Caco-2 (cell line): ENCODE results near the gene PMP22. TPM values are rescaled to one million over a fixed set of nuclear protein-coding genes. Genes with fewer than 3 reads are reported as not detected.

Experiments
- BruUV-seq: library from RNA; stranded (reverse); fragments of 400-500 nt; replicated peaks from 2 replicates; lab custom pipeline; 2021; lab: Mats Ljungman, UMichigan
- CTCF ChIA-PET: fragments of 300-600 bp; sonication (Branson Sonifier 250); formaldehyde crosslinking; loops from one replicate; lab custom pipeline; 2022; ENCODE audit warnings: antibody characterized with exemption; lab: Charles Lee
- POLR2A ChIA-PET: fragments of 300-600 bp; sonication (Branson Sonifier 250); formaldehyde crosslinking; loops from one replicate; lab custom pipeline; 2022; ENCODE audit warnings: antibody characterized with exemption; lab: Charles Lee
- DNase-seq, 2 experiments: peaks; one replicate each; pipeline versions ENCODE4 v3.0.0 to v3.0.0-alpha.2; 2020 to 2022
- H3K27me3 ChIP-seq: replicated peaks from 2 replicates; pipeline ENCODE4 v1.6.0; 2011; ENCODE audit warnings: low read length; ENCODE audit not compliant: control insufficient read depth, insufficient read depth
- H3K36me3 ChIP-seq: 2 replicates; pipeline ENCODE4 v1.5.1; 2011; ENCODE audit warnings: low read length; ENCODE audit not compliant: control insufficient read depth, insufficient read depth
- H3K4me1 ChIP-seq: fragments of 250-450 bp; sonication (Bioruptor Pico); 2 replicates; pipeline ENCODE4 v1.5.1; 2020; ENCODE audit warnings: mild to moderate bottlenecking
- H3K4me3 ChIP-seq: 2 replicates; pipeline ENCODE4 v1.5.1; 2011; ENCODE audit warnings: low read depth, mild to moderate bottlenecking, control low read depth, low read length
- H3K9me3 ChIP-seq: fragments of 250-450 bp; sonication (Bioruptor Pico); 2 replicates; pipeline ENCODE4 v1.5.1; 2020; ENCODE audit warnings: mild to moderate bottlenecking, moderate library complexity
- H3K27ac Mint-ChIP-seq: one replicate; pipeline ENCODE4 v1.8.0; 2022; ENCODE audit warnings: mixed read lengths; ENCODE audit not compliant: unreplicated experiment
- H3K27me3 Mint-ChIP-seq: one replicate; pipeline ENCODE4 v1.8.0; 2022; ENCODE audit warnings: mixed read lengths; ENCODE audit not compliant: insufficient read depth, unreplicated experiment
- H3K36me3 Mint-ChIP-seq: one replicate; pipeline ENCODE4 v1.8.0; 2022; ENCODE audit warnings: mild to moderate bottlenecking, mixed read lengths; ENCODE audit not compliant: insufficient read depth, unreplicated experiment
- H3K4me1 Mint-ChIP-seq: one replicate; pipeline ENCODE4 v1.8.0; 2022; ENCODE audit warnings: low read depth, mixed read lengths; ENCODE audit not compliant: unreplicated experiment
- H3K4me3 Mint-ChIP-seq: one replicate; pipeline ENCODE4 v1.8.0; 2022; ENCODE audit warnings: mild to moderate bottlenecking, moderate library complexity, mixed read lengths; ENCODE audit not compliant: unreplicated experiment
- H3K9me3 Mint-ChIP-seq: one replicate; pipeline ENCODE4 v1.8.0; 2022; ENCODE audit warnings: mixed read lengths; ENCODE audit not compliant: unreplicated experiment
- CTCF ChIP-seq, 2 experiments: fragments of 200-600 bp in 1 of 2; IDR thresholded peaks; 1 replicate in 1 of 2; 2 replicates in 1 of 2; pipeline versions ENCODE4 v1.5.1 to v1.8.0; 2011 to 2022; ENCODE audit warnings: antibody characterized with exemption in 1 of 2, control low read depth in 1 of 2, inconsistent platforms in 1 of 2, low read depth in 1 of 2, low read length in 1 of 2, mild to moderate bottlenecking in 1 of 2, moderate library complexity in 1 of 2; ENCODE audit not compliant: insufficient read depth in 1 of 2, severe bottlenecking in 1 of 2, unreplicated experiment in 1 of 2
- intact Hi-C: fragments of 100-400 bp; cut with micrococcal nuclease; formaldehyde crosslinking; loops from one replicate; pipeline ENCODE4 v1.10.0; 2022; ENCODE audit not compliant: unreplicated experiment
- total RNA-seq: library from RNA; stranded (reverse); gene quantifications from 2 replicates; pipeline ENCODE4 v1.2.3, GENCODE V29; 2022

Gene PMP22
- total RNA-seq, 1 experiment from 2014 or later, result 7.3 TPM

DNA sequence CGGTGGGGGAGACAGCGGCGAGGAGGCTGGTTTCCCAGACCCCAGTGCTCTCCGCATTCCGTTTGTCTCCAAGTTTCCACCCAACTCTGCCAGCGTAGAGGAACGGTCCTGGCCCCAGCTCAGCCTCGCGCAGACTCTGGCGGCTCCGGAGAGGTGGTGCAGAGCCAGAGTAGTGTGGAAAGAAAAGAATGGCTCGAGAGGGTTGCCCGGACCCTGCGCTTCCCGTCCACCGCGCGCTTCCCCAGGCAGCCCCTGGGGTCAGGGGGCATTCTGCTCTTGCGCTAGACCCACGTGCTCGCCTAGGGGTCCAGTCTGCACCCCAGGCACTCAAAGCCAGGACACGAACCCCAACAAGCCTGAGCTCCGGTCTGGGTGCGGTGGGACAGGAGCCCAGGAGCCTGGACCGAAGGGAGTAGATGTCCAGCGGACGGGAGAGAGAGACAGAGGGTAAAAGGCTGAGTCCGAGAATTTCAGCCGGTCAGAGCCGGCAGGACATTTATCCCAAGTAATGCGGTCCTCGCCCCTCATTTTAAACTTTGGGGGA, 3.8 kb downstream of the PMP22 start:
- no peaks in the 10 kb centered on the region for H3K36me3 ChIP-seq
- Mint-ChIP-seq H3K4me1 (no peaks in the 10 kb centered on the region), H3K27me3 (no peaks in the 10 kb centered on the region), H3K9me3 (no peaks in the 10 kb centered on the region), H3K27ac (no peak overlapping the region), H3K36me3 (no peaks in the 10 kb centered on the region), H3K4me3 (peak overlapping the region; percentile 85)
- peak; percentile 30 to 43 for DNase-seq
- no TSS peak for BruUV-seq
- peak overlapping the region; percentile 43 for H3K4me3 ChIP-seq
- H3K9me3 ChIP-seq, result no peaks in the 10 kb centered on the region
- CTCF ChIA-PET, result interaction anchor here (1.0 to 1.5 kb wide), 2 partner anchors 196 to 242 kb away, joined by 4 to 8 read pairs; no protein-coding TSS in a partner anchor
- POLR2A ChIA-PET, result no interaction called here
- intact Hi-C loops, result no loop called here
- no peaks in the 10 kb centered on the region for H3K4me1 ChIP-seq
- no peaks in the 10 kb centered on the region; the same call in 1 of the 2 replicates for H3K27me3 ChIP-seq
- no peak for TF ChIP-seq CTCF (IDR thresholded peaks at IDR 0.05; ENCODE audit: insufficient read depth in 1 of 2, low read depth in 1 of 2, low read length in 1 of 2, severe bottlenecking in 1 of 2, unreplicated experiment in 1 of 2)

DNA sequence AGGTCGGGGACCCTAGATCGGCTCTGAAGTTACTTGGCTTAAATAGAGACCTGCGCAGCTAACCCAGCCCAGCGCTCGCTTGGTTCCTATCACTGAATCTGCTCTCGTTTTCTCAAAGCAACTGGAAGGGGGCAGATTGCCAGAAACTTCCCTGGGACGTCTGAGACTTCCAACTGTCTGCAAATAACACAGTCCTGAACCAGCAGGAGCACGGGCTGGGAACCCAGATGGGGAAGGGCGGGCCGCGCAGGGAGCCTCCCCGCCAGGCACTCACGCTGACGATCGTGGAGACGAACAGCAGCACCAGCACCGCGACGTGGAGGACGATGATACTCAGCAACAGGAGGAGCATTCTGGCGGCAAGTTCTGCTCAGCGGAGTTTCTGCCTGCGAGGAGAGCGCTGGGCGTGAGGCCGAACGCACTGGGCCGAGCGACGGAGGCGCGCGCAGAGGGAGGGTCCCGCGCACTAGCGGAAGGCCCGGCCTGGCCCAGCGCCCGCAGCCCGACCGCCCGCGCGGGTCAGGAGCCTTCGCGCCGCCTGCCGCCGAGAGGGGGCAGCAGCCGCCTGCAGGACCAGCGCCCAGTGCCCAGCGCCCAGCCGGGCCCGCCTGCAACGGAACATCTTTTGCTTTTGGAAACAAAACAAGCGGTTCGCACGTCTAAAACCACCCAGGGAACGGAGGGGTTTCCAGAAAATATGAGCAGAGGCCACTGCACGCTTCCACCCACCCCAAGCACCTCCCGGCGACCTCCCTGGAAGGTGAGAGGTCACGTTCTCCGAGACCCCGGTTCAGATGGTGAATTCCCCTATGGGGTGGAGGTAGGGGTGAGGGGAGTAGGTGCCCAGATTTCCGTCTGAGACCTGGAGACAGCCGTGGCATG, 4.5 kb downstream of the PMP22 start:
- intact Hi-C loops, result loop anchor here (1.0 kb wide), 1 partner anchor 243 kb away; no protein-coding TSS in a partner anchor
- H3K4me3 ChIP-seq, result peak overlapping the region; percentile 68
- TF ChIP-seq CTCF (IDR thresholded peaks at IDR 0.05; ENCODE audit: insufficient read depth in 1 of 2, low read depth in 1 of 2, low read length in 1 of 2, severe bottlenecking in 1 of 2, unreplicated experiment in 1 of 2), result peak; percentile 22 to 54
- H3K36me3 ChIP-seq, result no peaks in the 10 kb centered on the region
- no peaks in the 10 kb centered on the region for H3K4me1 ChIP-seq
- ChIA-PET CTCF (interaction anchor here (1.0 to 1.5 kb wide), 2 partner anchors 197 to 242 kb away, joined by 4 to 8 read pairs; no protein-coding TSS in a partner anchor), POLR2A (no interaction called here)
- no peaks in the 10 kb centered on the region; the same call in 1 of the 2 replicates for H3K27me3 ChIP-seq
- no peak overlapping the region for H3K27ac Mint-ChIP-seq
- peak; percentile 42 to 79 for DNase-seq
- TSS peak; percentile 17 for BruUV-seq
- no peaks in the 10 kb centered on the region for H3K36me3 Mint-ChIP-seq
- H3K4me1 Mint-ChIP-seq, result no peaks in the 10 kb centered on the region
- no peaks in the 10 kb centered on the region for H3K9me3 ChIP-seq
- H3K27me3 Mint-ChIP-seq, result no peaks in the 10 kb centered on the region
- H3K4me3 Mint-ChIP-seq, result peak overlapping the region; percentile 85
- H3K9me3 Mint-ChIP-seq, result no peaks in the 10 kb centered on the region

DNA sequence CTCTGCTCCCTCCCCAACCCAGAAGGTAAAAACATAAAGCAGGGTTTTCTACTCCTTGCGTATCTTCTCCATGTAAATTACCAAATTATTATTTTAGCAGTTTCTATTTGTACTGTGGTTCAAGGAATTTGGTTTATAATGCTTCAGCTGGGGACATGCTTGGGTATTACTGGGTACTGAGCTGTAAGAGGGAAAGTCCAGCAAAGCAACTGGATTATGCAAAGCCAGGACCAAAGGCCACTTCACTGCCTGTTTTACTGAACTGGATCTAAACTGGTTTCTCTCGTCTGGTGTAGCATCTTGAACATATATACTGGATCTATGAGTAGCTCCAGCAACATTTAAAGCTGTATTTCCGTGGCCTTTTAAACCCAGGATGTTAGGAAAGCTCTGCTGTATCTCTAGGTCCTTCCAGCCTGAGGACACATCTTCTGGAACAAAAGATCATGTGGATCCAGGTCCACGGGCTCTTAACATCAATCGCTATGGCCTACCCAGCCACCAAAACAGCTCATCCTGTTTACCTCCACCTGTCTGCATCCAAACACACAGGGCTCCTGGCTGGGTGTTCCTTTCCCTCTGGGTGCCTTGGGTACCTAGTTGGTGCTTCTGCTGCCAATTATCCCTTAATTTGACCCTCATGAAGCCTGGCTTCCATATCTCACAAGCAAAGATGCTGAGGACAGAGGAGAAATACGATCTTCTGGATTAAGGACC, 7.2 kb downstream of the PMP22 start:
- Mint-ChIP-seq H3K27me3 (no peaks in the 10 kb centered on the region), H3K4me3 (no peak overlapping the region), H3K4me1 (no peaks in the 10 kb centered on the region), H3K9me3 (no peaks in the 10 kb centered on the region), H3K36me3 (peaks cover 5% of the 10 kb centered on the region), H3K27ac (no peak overlapping the region)
- CTCF ChIA-PET, result interaction anchor here (0.6 to 1.4 kb wide), 3 partner anchors 10 to 253 kb away, joined by 4 to 8 read pairs (median 4); no protein-coding TSS in a partner anchor
- H3K4me1 ChIP-seq, result no peaks in the 10 kb centered on the region
- POLR2A ChIA-PET, result no interaction called here
- H3K27me3 ChIP-seq, result no peaks in the 10 kb centered on the region
- H3K4me3 ChIP-seq, result no peak overlapping the region
- BruUV-seq, result no TSS peak
- H3K36me3 ChIP-seq, result no peaks in the 10 kb centered on the region
- intact Hi-C loops, result no loop called here
- H3K9me3 ChIP-seq, result no peaks in the 10 kb centered on the region
- DNase-seq, result no peak
- TF ChIP-seq CTCF (IDR thresholded peaks at IDR 0.05; ENCODE audit: insufficient read depth in 1 of 2, low read depth in 1 of 2, low read length in 1 of 2, severe bottlenecking in 1 of 2, unreplicated experiment in 1 of 2), result no peak
